ENCODE measurements around the gene INSC.

DNA sequence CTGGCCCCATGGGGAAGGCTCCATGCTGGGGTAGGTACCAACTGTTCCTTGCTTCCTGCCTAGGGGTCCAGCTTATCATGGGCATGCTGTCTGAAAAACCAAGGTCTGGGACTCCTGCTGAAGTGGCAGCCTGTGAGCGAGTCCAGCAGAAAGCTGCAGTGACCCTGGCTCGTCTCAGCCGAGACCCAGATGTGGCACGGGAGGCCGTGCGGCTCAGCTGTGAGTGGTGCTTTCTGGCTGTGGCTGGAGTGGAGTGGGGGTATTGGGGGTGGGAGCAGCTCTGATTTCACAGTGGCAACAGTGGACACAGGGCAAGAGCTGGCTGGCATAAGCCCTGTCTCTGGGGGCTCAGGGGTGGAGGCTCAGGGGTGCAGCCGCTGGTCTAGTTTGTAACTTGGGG, 124.1 kb downstream of the INSC start:
- TF ChIP-seq ZNF292 (tag by site-specific recombination; IDR thresholded peaks at IDR 0.05; ENCODE audit: borderline replicate concordance, low read depth) (no peak), ZNF140 (tag by site-specific recombination; IDR thresholded peaks at IDR 0.05) (no peak), ZNF561 (tag by site-specific recombination; IDR thresholded peaks at IDR 0.05; ENCODE audit: borderline replicate concordance) (no peak), ZNF624 (tag by site-specific recombination; IDR thresholded peaks at IDR 0.05) (no peak), ZNF768 (tag by site-specific recombination; IDR thresholded peaks at IDR 0.05) (no peak)
- TF ChIP-seq, protein P1, sequence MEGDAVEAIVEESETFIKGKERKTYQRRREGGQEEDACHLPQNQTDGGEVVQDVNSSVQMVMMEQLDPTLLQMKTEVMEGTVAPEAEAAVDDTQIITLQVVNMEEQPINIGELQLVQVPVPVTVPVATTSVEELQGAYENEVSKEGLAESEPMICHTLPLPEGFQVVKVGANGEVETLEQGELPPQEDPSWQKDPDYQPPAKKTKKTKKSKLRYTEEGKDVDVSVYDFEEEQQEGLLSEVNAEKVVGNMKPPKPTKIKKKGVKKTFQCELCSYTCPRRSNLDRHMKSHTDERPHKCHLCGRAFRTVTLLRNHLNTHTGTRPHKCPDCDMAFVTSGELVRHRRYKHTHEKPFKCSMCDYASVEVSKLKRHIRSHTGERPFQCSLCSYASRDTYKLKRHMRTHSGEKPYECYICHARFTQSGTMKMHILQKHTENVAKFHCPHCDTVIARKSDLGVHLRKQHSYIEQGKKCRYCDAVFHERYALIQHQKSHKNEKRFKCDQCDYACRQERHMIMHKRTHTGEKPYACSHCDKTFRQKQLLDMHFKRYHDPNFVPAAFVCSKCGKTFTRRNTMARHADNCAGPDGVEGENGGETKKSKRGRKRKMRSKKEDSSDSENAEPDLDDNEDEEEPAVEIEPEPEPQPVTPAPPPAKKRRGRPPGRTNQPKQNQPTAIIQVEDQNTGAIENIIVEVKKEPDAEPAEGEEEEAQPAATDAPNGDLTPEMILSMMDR (tag by site-specific recombination; IDR thresholded peaks at IDR 0.05), result no peak
- TF ChIP-seq, protein P2, sequence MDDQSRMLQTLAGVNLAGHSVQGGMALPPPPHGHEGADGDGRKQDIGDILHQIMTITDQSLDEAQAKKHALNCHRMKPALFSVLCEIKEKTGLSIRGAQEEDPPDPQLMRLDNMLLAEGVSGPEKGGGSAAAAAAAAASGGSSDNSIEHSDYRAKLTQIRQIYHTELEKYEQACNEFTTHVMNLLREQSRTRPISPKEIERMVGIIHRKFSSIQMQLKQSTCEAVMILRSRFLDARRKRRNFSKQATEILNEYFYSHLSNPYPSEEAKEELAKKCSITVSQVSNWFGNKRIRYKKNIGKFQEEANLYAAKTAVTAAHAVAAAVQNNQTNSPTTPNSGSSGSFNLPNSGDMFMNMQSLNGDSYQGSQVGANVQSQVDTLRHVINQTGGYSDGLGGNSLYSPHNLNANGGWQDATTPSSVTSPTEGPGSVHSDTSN (CRISPR knock-in tag; IDR thresholded peaks at IDR 0.05), result no peak
- TF ChIP-seq, protein P3, sequence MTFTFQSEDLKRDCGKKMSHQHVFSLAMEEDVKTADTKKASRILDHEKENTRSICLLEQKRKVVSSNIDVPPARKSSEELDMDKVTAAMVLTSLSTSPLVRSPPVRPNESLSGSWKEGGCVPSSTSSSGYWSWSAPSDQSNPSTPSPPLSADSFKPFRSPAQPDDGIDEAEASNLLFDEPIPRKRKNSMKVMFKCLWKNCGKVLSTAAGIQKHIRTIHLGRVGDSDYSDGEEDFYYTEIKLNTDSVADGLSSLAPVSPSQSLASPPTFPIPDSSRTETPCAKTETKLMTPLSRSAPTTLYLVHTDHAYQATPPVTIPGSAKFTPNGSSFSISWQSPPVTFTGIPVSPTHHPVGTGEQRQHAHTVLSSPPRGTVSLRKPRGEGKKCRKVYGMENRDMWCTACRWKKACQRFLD (tag by site-specific recombination; IDR thresholded peaks at IDR 0.05), result no peak
- TF ChIP-seq, protein P4, sequence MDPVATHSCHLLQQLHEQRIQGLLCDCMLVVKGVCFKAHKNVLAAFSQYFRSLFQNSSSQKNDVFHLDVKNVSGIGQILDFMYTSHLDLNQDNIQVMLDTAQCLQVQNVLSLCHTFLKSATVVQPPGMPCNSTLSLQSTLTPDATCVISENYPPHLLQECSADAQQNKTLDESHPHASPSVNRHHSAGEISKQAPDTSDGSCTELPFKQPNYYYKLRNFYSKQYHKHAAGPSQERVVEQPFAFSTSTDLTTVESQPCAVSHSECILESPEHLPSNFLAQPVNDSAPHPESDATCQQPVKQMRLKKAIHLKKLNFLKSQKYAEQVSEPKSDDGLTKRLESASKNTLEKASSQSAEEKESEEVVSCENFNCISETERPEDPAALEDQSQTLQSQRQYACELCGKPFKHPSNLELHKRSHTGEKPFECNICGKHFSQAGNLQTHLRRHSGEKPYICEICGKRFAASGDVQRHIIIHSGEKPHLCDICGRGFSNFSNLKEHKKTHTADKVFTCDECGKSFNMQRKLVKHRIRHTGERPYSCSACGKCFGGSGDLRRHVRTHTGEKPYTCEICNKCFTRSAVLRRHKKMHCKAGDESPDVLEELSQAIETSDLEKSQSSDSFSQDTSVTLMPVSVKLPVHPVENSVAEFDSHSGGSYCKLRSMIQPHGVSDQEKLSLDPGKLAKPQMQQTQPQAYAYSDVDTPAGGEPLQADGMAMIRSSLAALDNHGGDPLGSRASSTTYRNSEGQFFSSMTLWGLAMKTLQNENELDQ (tag by site-specific recombination; IDR thresholded peaks at IDR 0.05; ENCODE audit: low read depth), result no peak
- TF ChIP-seq, protein P5, sequence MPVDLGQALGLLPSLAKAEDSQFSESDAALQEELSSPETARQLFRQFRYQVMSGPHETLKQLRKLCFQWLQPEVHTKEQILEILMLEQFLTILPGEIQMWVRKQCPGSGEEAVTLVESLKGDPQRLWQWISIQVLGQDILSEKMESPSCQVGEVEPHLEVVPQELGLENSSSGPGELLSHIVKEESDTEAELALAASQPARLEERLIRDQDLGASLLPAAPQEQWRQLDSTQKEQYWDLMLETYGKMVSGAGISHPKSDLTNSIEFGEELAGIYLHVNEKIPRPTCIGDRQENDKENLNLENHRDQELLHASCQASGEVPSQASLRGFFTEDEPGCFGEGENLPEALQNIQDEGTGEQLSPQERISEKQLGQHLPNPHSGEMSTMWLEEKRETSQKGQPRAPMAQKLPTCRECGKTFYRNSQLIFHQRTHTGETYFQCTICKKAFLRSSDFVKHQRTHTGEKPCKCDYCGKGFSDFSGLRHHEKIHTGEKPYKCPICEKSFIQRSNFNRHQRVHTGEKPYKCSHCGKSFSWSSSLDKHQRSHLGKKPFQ (tag by site-specific recombination; IDR thresholded peaks at IDR 0.05), result no peak

Measured in HEK293 (cell line).